Measurements from ENCODE around the gene DLG2. TPM values are rescaled to one million over a fixed set of nuclear protein-coding genes. Genes with fewer than 3 reads are reported as not detected.
A peak's percentile ranks its signal among the peaks of the same experiment; 100 is the strongest.

The DLG2 gene
- total RNA-seq, 2 experiments from 2014 or later, result 6.9 to 8.2 TPM

DNA sequence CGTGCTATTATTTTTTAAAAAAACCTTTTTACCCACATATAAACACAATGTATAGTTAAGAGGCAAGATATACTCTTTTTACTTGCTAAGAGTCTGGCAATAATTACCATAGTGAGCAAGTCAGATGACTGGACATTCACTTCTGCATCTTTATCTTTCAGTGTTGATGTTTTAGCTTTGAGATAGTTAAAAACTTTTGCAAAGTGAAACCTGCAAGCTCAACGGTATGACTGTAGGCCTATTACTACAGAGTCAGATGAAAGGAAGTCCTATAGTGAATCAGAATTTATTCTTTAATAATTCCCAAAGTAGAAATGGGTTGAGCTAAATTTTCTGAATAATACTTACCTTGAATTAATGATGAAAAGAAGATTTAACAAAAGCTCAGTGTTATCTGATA is 2104.2 kb downstream of the DLG2 start:
- CTCF ChIA-PET (ENCODE audit: unreplicated experiment), result no interaction called here

DNA sequence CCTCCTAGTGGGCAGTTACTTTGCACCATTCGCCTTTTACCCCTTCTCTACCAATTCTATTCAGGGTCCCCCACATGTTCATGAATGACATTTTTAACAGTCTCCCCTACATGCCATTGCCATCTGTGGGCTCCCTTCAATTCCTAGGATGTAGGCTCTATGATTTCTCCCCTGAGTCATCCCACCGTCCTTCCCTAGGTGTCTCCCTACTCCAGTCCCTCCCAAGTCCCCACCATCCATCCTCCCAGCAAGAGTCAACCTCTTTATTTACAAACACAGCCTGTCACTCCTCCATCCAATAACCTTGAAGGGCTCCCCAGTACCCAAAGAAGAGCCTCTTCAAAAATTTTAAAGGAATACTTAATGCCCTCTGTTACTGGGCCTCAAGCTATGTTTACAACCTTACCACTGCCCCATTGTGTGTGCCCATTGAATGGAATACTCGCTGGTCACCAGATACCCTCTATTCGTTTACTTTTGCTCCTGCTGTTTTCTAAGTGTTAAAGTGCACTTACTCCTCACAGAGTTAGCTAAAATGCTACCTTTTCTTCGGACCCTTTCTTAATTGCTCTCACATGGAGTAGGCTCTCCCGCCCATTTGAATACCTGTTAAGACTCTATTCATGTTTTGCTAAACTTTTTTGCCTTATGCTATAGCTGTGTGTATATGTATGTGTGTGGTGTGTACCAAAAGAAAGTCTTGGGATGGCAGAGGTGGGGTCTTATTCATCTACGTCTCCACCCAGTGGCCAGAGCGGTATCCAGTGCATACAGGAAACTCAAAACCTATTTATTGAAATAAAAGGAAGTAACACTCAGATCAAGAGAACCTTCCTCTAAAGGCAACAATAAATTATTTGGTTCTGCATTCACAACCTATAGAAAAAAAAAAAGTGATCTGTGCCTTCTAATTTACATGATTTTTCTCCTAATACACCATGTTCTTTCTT is 2105.2 kb downstream of the DLG2 start:
- no peaks in the 10 kb centered on the region for H3K4me1 ChIP-seq (ENCODE audit: insufficient read depth, low read length, poor library complexity, severe bottlenecking)
- peak; percentile 32 for DNase-seq (ENCODE audit: low spot score)
- no peaks in the 10 kb centered on the region for H3K79me2 ChIP-seq (ENCODE audit: insufficient read depth, low read depth, low read length)
- H3K4me3 ChIP-seq (ENCODE audit: low read depth, low read length, poor library complexity, severe bottlenecking), result no peak overlapping the region
- no peak overlapping the region for H3K27ac ChIP-seq (ENCODE audit: low read depth, low read length, poor library complexity, severe bottlenecking)
- H4K20me1 ChIP-seq (ENCODE audit: insufficient read depth, low read length), result no peaks in the 10 kb centered on the region
- no peaks in the 10 kb centered on the region for H3K36me3 ChIP-seq (ENCODE audit: insufficient read depth, low read length)
- no peak for TF ChIP-seq EZH2phosphoT487 (IDR thresholded peaks at IDR 0.05; ENCODE audit: borderline replicate concordance, low read depth, low read length)
- TF ChIP-seq, protein P1, sequence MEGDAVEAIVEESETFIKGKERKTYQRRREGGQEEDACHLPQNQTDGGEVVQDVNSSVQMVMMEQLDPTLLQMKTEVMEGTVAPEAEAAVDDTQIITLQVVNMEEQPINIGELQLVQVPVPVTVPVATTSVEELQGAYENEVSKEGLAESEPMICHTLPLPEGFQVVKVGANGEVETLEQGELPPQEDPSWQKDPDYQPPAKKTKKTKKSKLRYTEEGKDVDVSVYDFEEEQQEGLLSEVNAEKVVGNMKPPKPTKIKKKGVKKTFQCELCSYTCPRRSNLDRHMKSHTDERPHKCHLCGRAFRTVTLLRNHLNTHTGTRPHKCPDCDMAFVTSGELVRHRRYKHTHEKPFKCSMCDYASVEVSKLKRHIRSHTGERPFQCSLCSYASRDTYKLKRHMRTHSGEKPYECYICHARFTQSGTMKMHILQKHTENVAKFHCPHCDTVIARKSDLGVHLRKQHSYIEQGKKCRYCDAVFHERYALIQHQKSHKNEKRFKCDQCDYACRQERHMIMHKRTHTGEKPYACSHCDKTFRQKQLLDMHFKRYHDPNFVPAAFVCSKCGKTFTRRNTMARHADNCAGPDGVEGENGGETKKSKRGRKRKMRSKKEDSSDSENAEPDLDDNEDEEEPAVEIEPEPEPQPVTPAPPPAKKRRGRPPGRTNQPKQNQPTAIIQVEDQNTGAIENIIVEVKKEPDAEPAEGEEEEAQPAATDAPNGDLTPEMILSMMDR (conservative IDR thresholded peaks at IDR 0.05; ENCODE audit: low read length), result peak; percentile 58
- H3K9me3 ChIP-seq (ENCODE audit: low read length), result no peaks in the 10 kb centered on the region
- intact Hi-C loops (cut with micrococcal nuclease; ENCODE audit: unreplicated experiment), result no loop called here
- H3K4me2 ChIP-seq (ENCODE audit: low read length), result no peak overlapping the region
- H3K9me2 ChIP-seq (ENCODE audit: insufficient read depth, low read length), result no peaks in the 10 kb centered on the region
- CTCF ChIA-PET (ENCODE audit: unreplicated experiment), result no interaction called here
- no TSS peak for BruUV-seq (replicated peaks)
- POLR2A ChIA-PET, result interaction anchor here (0.9 kb wide), 1 partner anchor 39 kb away, joined by 4 read pairs; no protein-coding TSS in a partner anchor
- H2AFZ ChIP-seq (ENCODE audit: low read length), result no peak overlapping the region

More for the DNA sequence above, 2104.2 kb downstream of the DLG2 start:
- H3K4me3 ChIP-seq (ENCODE audit: low read depth, low read length, poor library complexity, severe bottlenecking), result no peak overlapping the region
- H3K4me2 ChIP-seq (ENCODE audit: low read length), result no peak overlapping the region
- H3K27ac ChIP-seq (ENCODE audit: low read depth, low read length, poor library complexity, severe bottlenecking), result no peak overlapping the region
- H2AFZ ChIP-seq (ENCODE audit: low read length), result no peak overlapping the region
- no peaks in the 10 kb centered on the region for H3K79me2 ChIP-seq (ENCODE audit: insufficient read depth, low read depth, low read length)
- TF ChIP-seq EZH2phosphoT487 (IDR thresholded peaks at IDR 0.05; ENCODE audit: borderline replicate concordance, low read depth, low read length), result no peak
- TF ChIP-seq, protein P1 (conservative IDR thresholded peaks at IDR 0.05; ENCODE audit: low read length), result no peak
- H3K36me3 ChIP-seq (ENCODE audit: insufficient read depth, low read length), result no peaks in the 10 kb centered on the region
- POLR2A ChIA-PET, result interaction anchor here (0.6 to 0.9 kb wide), 4 partner anchors 22 to 816 kb away, joined by 3 to 4 read pairs (median 4); no protein-coding TSS in a partner anchor
- H3K9me3 ChIP-seq (ENCODE audit: low read length), result no peaks in the 10 kb centered on the region
- BruUV-seq (replicated peaks), result no TSS peak
- DNase-seq (ENCODE audit: low spot score), result no peak
- no peaks in the 10 kb centered on the region for H3K9me2 ChIP-seq (ENCODE audit: insufficient read depth, low read length)
- no peaks in the 10 kb centered on the region for H3K4me1 ChIP-seq (ENCODE audit: insufficient read depth, low read length, poor library complexity, severe bottlenecking)
- intact Hi-C loops (cut with micrococcal nuclease; ENCODE audit: unreplicated experiment), result no loop called here
- H4K20me1 ChIP-seq (ENCODE audit: insufficient read depth, low read length), result no peaks in the 10 kb centered on the region

DNA sequence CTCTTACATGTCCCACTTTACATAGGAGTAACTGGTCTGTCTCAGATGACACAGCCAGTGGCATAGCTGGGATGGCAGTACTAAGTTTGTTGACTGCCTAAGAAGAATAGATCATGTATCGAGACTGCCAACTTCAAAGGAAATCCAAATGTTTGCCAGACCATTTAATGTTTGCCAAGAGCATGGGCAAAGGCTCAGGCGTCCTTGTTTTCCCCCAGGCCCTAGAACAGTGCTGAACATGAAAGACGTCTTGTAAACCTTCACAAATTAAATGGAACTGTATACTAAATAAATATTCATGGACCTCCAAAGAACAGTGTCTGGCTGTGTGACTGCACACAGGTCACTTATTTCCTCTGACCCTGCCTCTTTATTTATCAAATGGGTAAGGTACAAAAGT is 2106.3 kb downstream of the DLG2 start:
- no peak overlapping the region for H2AFZ ChIP-seq (ENCODE audit: low read length)
- TF ChIP-seq, protein P1 (conservative IDR thresholded peaks at IDR 0.05; ENCODE audit: low read length), result no peak
- no peak for TF ChIP-seq EZH2phosphoT487 (IDR thresholded peaks at IDR 0.05; ENCODE audit: borderline replicate concordance, low read depth, low read length)
- no TSS peak for BruUV-seq (replicated peaks)
- intact Hi-C loops (cut with micrococcal nuclease; ENCODE audit: unreplicated experiment), result no loop called here
- no peaks in the 10 kb centered on the region for H3K9me2 ChIP-seq (ENCODE audit: insufficient read depth, low read length)
- ChIA-PET CTCF (ENCODE audit: unreplicated experiment) (no interaction called here), POLR2A (no interaction called here)
- no peak overlapping the region for H3K4me2 ChIP-seq (ENCODE audit: low read length)
- no peaks in the 10 kb centered on the region for H3K79me2 ChIP-seq (ENCODE audit: insufficient read depth, low read depth, low read length)
- H4K20me1 ChIP-seq (ENCODE audit: insufficient read depth, low read length), result no peaks in the 10 kb centered on the region
- H3K36me3 ChIP-seq (ENCODE audit: insufficient read depth, low read length), result no peaks in the 10 kb centered on the region
- no peak overlapping the region for H3K27ac ChIP-seq (ENCODE audit: low read depth, low read length, poor library complexity, severe bottlenecking)
- no peaks in the 10 kb centered on the region for H3K9me3 ChIP-seq (ENCODE audit: low read length)
- H3K4me1 ChIP-seq (ENCODE audit: insufficient read depth, low read length, poor library complexity, severe bottlenecking), result no peaks in the 10 kb centered on the region
- no peak overlapping the region for H3K4me3 ChIP-seq (ENCODE audit: low read depth, low read length, poor library complexity, severe bottlenecking)
- DNase-seq (ENCODE audit: low spot score), result no peak
